ENCODE measurements around the gene CFAP298.

CFAP298 gene

DNA sequence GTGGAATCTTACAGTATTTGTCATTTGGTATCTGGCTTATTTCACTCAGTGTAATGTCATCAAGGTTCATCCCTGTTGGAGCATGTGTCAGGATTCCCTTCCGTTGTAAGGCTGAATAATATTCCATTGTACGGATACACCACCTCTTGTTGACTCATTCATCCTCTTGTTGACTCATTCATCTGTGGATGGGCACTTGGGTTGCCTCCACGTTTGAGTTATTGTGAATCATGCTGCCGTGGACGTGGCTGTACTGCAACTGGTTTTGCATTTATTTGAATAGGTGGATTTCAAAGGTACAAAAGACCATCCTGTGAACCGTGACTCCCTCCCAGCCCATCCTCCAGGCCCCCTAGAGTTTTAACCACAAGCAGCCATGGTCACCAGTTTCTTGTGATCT, 15.0 kb downstream of the CFAP298 start:
- no peak for DNase-seq

GRCh38 chr21:32595431-32595830, 16.7 kb downstream of the CFAP298 start:
- DNase-seq: no peak

GRCh38 chr21:32593690-32594089, 18.5 kb downstream of the CFAP298 start:
- DNase-seq: no peak

DNA sequence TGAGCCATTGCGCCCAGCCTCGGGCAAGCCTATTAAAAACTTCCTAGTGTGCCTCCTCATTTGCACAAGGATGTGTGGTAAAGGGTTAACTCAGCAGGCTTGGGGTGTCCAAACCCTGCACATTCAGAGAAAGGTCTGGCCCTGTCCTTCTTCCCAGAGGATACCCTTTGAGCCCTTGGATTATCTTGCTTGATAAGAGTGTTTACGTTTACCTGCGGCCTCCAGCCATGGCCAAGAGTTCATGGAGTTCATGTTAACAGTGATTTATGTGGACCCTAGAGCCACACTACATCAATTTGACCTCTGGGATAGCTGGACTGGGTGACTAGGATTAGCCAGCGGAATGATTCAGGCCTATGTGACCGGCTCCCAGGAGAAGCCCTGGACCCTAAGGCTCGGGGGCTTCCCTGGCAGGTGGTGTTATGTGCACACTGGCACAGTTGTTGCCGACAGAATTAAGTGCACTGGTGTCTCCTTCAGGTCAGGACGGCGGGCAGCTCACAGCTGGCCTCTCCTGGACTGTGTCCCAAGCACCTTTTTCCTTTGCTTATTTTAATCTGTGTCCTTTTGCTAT, 19.2 kb downstream of the CFAP298 start:
- DNase-seq: no peak

- no peak for DNase-seq
Observed at GRCh38 chr21:32590130-32590529, 22.0 kb downstream of the CFAP298 start.

DNA sequence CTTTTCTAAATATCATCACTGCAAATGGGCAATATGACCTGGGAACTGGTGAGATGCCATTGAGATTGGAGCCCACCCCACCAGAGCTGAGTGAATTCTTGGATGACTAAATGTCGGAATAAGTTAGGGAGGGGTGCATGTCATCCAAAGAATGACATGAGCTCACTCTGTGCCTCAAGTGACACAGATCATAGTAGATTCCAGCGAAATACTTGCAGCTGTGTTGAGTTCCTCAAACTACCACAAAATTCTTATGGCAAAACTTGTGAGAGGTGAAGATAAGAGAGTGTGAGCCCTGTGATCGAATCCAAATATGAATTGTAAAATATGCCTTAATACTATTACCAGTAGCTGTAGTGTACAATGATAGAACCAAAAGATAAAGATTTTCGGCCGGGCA, 24.5 kb downstream of the CFAP298 start:
- DNase-seq: peak; percentile 21

DNA sequence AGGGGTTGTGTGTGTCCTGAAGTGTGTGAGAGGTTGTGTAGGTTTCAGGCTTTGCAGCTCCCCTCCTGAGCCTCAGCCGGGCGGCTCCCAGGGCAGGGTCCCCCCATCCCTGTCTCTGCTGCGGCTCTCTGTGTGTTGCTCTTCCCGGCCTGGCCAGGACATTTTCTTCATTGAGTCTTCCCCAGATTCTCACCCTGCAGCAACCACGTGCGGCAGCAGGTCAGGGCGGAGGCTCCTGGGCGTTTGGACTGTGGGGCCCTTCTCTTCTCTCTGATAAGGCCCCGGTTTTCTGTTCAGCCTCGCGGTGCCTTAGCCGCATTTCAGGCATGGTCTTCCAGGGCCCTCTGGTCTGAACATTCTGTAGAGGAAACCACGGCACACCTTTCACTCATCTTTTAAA, 25.1 kb downstream of the CFAP298 start:
- DNase-seq: peak; percentile 64

DNA sequence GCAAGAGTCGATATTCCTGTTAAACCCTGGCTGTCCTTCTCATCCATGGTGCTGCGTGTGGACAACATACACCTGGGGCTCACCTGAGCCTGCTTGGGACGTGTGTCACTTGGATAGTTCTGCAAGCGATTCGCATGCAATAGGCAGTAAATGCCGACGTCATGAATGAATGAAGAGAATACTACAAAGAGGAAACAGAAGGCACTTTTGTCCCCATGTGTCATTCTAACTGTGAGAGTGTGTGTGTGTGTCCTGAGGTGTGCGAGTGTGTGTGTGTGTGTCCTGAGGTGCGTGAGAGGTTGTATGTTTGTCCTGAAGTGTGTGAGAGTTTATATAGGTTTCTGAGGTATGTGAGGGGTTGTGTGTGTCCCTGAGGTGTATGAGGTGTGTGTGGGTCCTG, 26.2 kb downstream of the CFAP298 start:
- no peak for DNase-seq

DNA sequence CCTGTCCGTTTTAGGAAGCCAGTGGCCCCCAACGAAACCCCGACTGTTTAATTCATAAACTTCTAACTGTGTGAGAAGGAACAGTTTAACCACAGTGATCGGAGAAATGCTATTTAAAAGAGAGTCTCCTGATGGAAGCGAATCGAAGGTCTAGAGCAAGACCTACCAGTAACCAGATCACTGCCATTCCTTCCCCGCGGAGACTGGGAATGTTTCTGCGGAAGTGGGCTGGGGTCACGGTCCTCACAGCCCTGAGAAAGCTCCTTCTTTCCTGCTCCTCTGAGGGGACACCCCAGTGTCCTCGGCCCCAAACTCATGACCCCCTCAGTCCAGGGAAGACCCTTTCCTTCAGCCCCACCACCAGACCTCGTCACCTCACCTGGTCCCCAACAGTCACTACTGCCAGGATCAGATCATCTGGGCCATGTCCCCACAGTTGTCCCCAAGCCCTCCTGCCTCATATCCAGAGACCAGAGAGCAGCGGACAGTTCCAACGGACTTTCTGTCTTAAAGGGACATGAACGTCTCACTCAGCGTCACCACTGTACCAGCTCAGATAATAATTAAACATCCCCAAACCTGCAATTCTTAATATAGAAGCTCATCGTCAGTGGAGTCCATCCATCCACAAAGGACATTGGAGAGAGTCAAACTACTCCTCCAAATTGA, 27.0 kb downstream of the CFAP298 start, which contains the start of gene TCP10L:
Gene TCP10L (minus strand): TSS at position 482 of the 669 bp plus-strand sequence. CDS start 1,219 bp downstream, outside the sequence.
- no peak for DNase-seq

- no peak for DNase-seq
Observed at GRCh38 chr21:32584472-32584871, 27.7 kb downstream of the CFAP298 start.

GRCh38 chr21:32581732-32582131, 30.4 kb downstream of the CFAP298 start:
- DNase-seq: no peak

GRCh38 chr21:32580949-32581348, 31.2 kb downstream of the CFAP298 start:
- DNase-seq: no peak

DNA sequence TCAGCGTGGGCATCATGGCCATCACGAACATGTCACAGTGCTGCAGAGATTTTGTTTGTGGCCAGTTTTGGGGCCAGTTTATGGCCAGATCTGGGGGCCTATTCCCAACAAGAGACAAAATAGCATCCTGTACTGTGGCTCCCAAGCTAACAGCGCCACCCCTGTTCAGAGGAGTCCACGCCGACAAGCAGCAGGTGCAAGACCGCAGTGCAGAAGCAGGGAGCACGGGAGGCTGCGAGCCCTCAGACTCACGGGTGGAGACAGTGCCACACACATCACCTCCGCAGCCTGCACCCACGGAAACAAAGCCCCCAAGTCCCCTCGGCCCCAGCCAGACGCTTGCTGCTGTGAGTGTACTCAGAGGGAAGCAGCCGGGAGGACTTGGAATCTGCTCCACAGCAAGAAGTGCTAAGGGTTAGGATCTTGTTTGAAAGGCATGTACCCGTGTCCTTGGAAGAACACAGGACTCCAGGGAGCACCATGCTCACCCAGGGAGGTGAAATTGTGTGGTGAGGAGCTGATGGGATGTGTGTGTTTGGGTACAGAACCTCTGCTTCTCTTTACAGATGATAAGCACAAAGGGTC, 34.0 kb downstream of the CFAP298 start:
- peak; percentile 64 for DNase-seq

GRCh38 chr21:32576011-32576410, 36.2 kb downstream of the CFAP298 start:
- no peak for DNase-seq

GRCh38 chr21:32574946-32575925, 36.9 kb downstream of the CFAP298 start:
- no peak for DNase-seq

- no peak for DNase-seq
Observed at GRCh38 chr21:32572574-32573420, 39.4 kb downstream of the CFAP298 start.

DNA sequence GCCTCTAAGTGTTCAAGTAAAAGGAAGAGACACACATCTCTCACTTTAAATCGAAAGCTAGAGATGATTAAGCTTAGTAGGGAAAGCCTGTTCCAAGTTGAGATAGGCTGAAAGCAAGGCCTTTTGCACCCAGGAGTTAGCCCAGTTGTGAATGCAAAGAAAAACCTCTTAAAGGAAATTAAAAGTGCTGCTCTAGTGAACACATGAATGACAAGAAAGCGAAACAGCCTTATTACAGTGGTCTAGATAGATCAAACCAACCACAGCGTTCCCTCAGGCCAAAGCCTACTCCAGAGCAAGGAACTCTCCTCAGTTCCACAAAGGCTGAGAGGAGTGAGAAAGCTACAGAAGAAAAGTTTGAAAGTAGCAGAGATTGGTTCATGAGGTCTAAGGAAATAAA, 41.7 kb downstream of the CFAP298 start:
- DNase-seq: no peak

DNA sequence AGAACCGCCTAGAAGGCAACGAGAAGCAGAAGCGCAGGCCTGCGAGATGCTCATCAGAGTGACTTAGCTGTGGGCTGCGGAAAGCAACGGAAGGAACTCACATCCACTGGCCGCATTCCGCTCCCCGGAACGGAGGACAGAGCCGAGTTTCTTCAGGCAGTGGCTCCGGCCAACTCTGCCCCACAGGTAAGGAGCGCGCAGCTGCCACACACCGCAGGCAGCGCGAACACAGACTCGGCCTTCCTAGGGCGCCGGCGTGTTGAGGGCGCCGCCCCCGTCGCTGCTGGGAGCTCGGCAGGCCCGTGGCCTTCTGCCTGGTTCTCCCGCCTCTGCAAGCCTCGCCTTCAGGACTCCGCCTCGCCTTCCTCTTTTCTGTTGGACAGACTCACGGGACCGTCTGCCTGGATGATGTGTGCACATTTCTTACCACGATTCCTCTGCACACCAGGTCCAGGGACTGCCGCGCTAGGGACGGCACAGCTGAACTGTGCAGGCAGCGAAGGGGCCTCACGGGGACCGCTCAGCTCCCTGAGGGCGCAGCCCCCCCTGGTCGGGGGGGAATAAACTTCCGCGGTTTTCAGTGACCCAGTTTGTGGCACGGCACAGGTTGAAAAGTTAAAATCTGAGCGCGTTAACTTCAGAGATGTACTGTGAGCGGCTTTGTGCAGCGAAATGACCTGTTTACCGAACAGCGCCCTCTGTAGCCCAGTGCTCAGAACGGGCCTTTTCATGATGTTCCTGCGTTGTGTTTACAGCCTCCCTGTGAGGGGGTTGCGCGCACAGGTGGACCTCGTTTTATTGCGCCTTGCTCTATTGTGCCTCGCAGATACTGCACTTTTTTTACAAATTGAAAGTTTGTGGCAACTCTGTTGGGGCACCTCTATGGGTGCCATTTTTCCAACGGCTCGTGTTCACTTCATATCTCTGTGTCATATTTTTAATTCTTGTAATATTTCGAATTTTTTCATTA, 42.6 kb downstream of the CFAP298 start:
- DNase-seq: peak; percentile 93

DNA sequence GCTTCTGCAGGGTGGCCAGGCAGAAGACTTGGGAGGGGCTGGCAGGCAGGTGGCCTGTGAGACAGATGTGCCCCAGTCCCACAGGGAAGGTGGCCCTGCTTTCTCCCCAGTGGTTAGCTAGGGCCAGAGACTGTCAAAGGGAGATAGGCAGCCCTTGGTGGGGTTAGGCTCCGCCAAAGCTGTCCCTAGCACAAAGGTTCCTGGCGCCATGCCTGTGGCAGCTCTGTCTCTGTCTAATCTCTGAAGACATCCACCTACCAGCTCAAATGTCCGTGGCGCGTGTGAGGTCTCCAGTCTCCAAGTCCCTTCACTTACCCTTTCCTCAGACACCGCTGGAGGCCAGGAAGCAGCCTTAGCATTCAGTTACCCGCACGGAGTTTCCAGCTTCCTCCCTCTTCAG, 44.6 kb downstream of the CFAP298 start:
- DNase-seq: peak; percentile 95

DNA sequence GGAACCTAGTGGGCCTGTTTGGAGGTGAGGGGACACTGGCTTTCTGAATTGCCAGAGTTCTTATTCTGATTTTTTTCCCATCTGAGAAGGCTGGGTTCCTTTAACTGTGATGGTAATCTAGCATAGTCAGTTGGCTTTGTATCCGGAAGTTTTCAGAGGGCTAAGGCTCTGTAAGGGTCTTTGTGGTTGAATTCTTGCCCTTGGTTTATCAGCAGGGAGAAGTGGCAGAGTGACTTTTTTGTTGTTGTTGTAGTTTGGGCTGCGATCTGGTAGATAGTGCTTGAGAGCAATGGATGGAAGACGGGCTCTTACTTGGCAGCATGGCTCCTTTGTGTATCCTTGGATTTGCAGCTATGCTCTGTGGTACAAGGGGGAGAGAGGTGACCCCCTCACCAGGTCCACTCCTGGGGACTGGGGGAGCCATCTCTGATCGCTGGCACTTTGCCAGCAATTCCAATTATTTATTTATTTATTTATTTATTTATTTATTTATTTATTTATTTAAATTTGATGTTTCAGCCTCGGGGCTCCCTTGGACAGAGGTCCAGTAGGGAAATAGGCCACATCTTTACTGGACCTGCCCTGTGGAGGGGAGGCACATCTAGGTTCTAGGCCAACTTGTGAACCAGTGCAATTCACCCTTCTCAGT, 45.3 kb downstream of the CFAP298 start:
- peak; percentile 46 for DNase-seq

Measured in hematopoietic multipotent progenitor cell treated with erythropoietin and hydrocortisone succinate and interleukin-3 and kit ligand, for 6 days (in vitro differentiated cells).